IMR-90 (cell line): ENCODE results near the gene ATP8B4. TPM values are rescaled to one million over a fixed set of nuclear protein-coding genes. Genes with fewer than 3 reads are reported as not detected.
A peak's percentile ranks its signal among the peaks of the same experiment; 100 is the strongest.

Experiments used
- ATAC-seq: fragments of 200-7000 bp; cut with Tn5 transposase; 2 replicates; pipeline ENCODE4 v1.9.1; 2020; ENCODE audit warnings: low read depth, mild to moderate bottlenecking, moderate library complexity
- BruUV-seq: library from RNA; stranded (reverse); fragments of 400-500 nt; replicated peaks from 2 replicates; lab custom pipeline; 2021; lab: Mats Ljungman, UMichigan
- CTCF ChIA-PET: fragments of 300-600 bp; formaldehyde crosslinking; extraction: SDS; loops from one replicate; lab custom pipeline; 2021; ENCODE audit warnings: antibody characterized with exemption; lab: Yijun Ruan, JAX
- POLR2A ChIA-PET: fragments of 300-600 bp; sonication (Branson Sonifier 250); formaldehyde crosslinking; loops from one replicate; lab custom pipeline; 2022; ENCODE audit warnings: antibody characterized with exemption; ENCODE audit not compliant: unreplicated experiment; lab: Charles Lee
- DNase-seq: peaks from one replicate; pipeline ENCODE4 v3.0.0; 2013
- H2AFZ ChIP-seq: replicated peaks from 2 replicates; pipeline ENCODE3; 2013; ENCODE audit warnings: low read length, mild to moderate bottlenecking; ENCODE audit not compliant: poor library complexity
- H2AK5ac ChIP-seq: 2 replicates; pipeline ENCODE4 v1.6.1; 2013; ENCODE audit warnings: low read depth, low read length, inconsistent platforms
- H2AK9ac ChIP-seq: replicated peaks from 2 replicates; pipeline ENCODE3; 2013; ENCODE audit warnings: mild to moderate bottlenecking, low read depth, low read length, moderate library complexity; ENCODE audit not compliant: poor library complexity
- H2BK120ac ChIP-seq: 2 replicates; pipeline ENCODE4 v1.6.1; 2013; ENCODE audit warnings: low read depth, low read length, inconsistent platforms
- H2BK15ac ChIP-seq: 3 replicates; pipeline ENCODE4 v1.6.1; 2013; ENCODE audit warnings: low read depth, low read length, inconsistent platforms
- H2BK20ac ChIP-seq: 2 replicates; pipeline ENCODE4 v1.6.1; 2013; ENCODE audit warnings: low read depth, mild to moderate bottlenecking, inconsistent platforms, low read length, moderate library complexity
- H2BK5ac ChIP-seq: 2 replicates; pipeline ENCODE4 v1.6.1; 2013; ENCODE audit warnings: mild to moderate bottlenecking, low read depth, low read length, inconsistent platforms; ENCODE audit not compliant: poor library complexity, severe bottlenecking
- H3K14ac ChIP-seq: replicated peaks from 2 replicates; pipeline ENCODE4 v1.6.1; 2013; ENCODE audit warnings: low read depth, low read length, inconsistent platforms
- H3K18ac ChIP-seq: 2 replicates; pipeline ENCODE4 v1.6.1; 2013; ENCODE audit warnings: low read depth, low read length, control low read depth
- H3K23ac ChIP-seq: 2 replicates; pipeline ENCODE4 v1.6.1; 2013; ENCODE audit warnings: low read depth, low read length, inconsistent platforms
- H3K27ac ChIP-seq: 2 replicates; pipeline ENCODE4 v1.5.1; 2013; ENCODE audit warnings: mild to moderate bottlenecking, control low read depth, low read length; ENCODE audit not compliant: insufficient read depth
- H3K27me3 ChIP-seq: 2 replicates; pipeline ENCODE4 v1.6.1; 2013; ENCODE audit warnings: low read length; ENCODE audit not compliant: control insufficient read depth, insufficient read depth
- H3K36me3 ChIP-seq: 2 replicates; pipeline ENCODE4 v1.6.1; 2013; ENCODE audit warnings: low read length, mixed read lengths; ENCODE audit not compliant: control insufficient read depth, insufficient read depth
- H3K4ac ChIP-seq: 2 replicates; pipeline ENCODE4 v1.6.1; 2013; ENCODE audit warnings: low read depth, low read length, inconsistent platforms
- H3K4me1 ChIP-seq: 2 replicates; pipeline ENCODE4 v1.6.1; 2013; ENCODE audit warnings: low read length, mixed read lengths; ENCODE audit not compliant: control insufficient read depth, insufficient read depth
- H3K4me2 ChIP-seq: 2 replicates; pipeline ENCODE4 v1.6.1; 2013; ENCODE audit warnings: low read depth, mild to moderate bottlenecking, control low read depth, low read length, moderate library complexity
- H3K4me3 ChIP-seq: 2 replicates; pipeline ENCODE4 v1.5.1; 2013; ENCODE audit warnings: low read depth, mild to moderate bottlenecking, control low read depth, low read length, moderate library complexity; ENCODE audit not compliant: insufficient read depth
- H3K56ac ChIP-seq: 2 replicates; pipeline ENCODE4 v1.6.1; 2013; ENCODE audit warnings: low read length, inconsistent platforms; ENCODE audit not compliant: insufficient read depth; ENCODE audit errors: extremely low read depth
- H3K79me1 ChIP-seq, 2 experiments: 2 replicates each; pipeline ENCODE4 v1.6.1; 2013; ENCODE audit warnings: low read length in 2 of 2, inconsistent platforms in 1 of 2, low read depth in 1 of 2
- H3K9ac ChIP-seq: 2 replicates; pipeline ENCODE4 v1.6.1; 2013; ENCODE audit warnings: low read depth, low read length, control low read depth
- H3K9me1 ChIP-seq: 2 replicates; pipeline ENCODE4 v1.6.1; 2013; ENCODE audit warnings: low read length, inconsistent platforms; ENCODE audit not compliant: insufficient read depth
- H3K9me3 ChIP-seq: 2 replicates; pipeline ENCODE4 v1.6.1; 2013; ENCODE audit warnings: low read length; ENCODE audit not compliant: control insufficient read depth, insufficient read depth
- H4K20me1 ChIP-seq: 2 replicates; pipeline ENCODE4 v1.6.1; 2013; ENCODE audit warnings: low read length, inconsistent platforms; ENCODE audit not compliant: insufficient read depth
- H4K5ac ChIP-seq: 2 replicates; pipeline ENCODE4 v1.6.1; 2013; ENCODE audit warnings: mild to moderate bottlenecking, low read depth, low read length, control low read depth
- H4K8ac ChIP-seq, 2 experiments: 2 replicates each; pipeline ENCODE4 v1.6.1; 2013; ENCODE audit warnings: low read depth in 2 of 2, low read length in 2 of 2, control low read depth in 1 of 2, inconsistent platforms in 1 of 2
- H4K91ac ChIP-seq: 2 replicates; pipeline ENCODE4 v1.6.1; 2013; ENCODE audit warnings: low read depth, low read length, inconsistent platforms; ENCODE audit not compliant: insufficient read depth
- BHLHE40 ChIP-seq: fragments of 150-350 bp; IDR thresholded peaks from 2 replicates; pipeline ENCODE4 v1.6.1; 2016; ENCODE audit warnings: mild to moderate bottlenecking, low read depth, low read length
- CEBPB ChIP-seq: IDR thresholded peaks from 2 replicates; pipeline ENCODE4 v1.6.1; 2012; ENCODE audit warnings: low read depth, low read length, improper control_type of control experiment
- CHD1 ChIP-seq: IDR thresholded peaks from 2 replicates; pipeline ENCODE4 v1.6.1; 2012; ENCODE audit warnings: low read depth, low read length, improper control_type of control experiment
- MAFK ChIP-seq: IDR thresholded peaks from 2 replicates; pipeline ENCODE4 v1.6.1; 2012; ENCODE audit warnings: low read depth, low read length, improper control_type of control experiment
- MAZ ChIP-seq: IDR thresholded peaks from 2 replicates; pipeline ENCODE4 v1.6.1; 2012; ENCODE audit warnings: low read depth, mild to moderate bottlenecking, low read length, improper control_type of control experiment, moderate library complexity, borderline replicate concordance
- MXI1 ChIP-seq: IDR thresholded peaks from 2 replicates; pipeline ENCODE4 v1.6.1; 2012; ENCODE audit warnings: low read depth, mild to moderate bottlenecking, low read length, moderate library complexity, borderline replicate concordance
- NFE2L2 ChIP-seq: fragments of 150-350 bp; IDR thresholded peaks from 2 replicates; pipeline ENCODE4 v1.6.1; 2016; ENCODE audit warnings: low read depth, mild to moderate bottlenecking, low read length
- POLR2A ChIP-seq: IDR thresholded peaks from 2 replicates; pipeline ENCODE4 v1.6.1; 2012; ENCODE audit warnings: mild to moderate bottlenecking, low read depth, low read length
- RAD21 ChIP-seq: IDR thresholded peaks from 2 replicates; pipeline ENCODE4 v1.6.1; 2012; ENCODE audit warnings: low read length, improper control_type of control experiment
- RCOR1 ChIP-seq: IDR thresholded peaks from 2 replicates; pipeline ENCODE4 v1.6.1; 2012; ENCODE audit warnings: mild to moderate bottlenecking, low read length, improper control_type of control experiment; ENCODE audit not compliant: insufficient replicate concordance
- RFX5 ChIP-seq: IDR thresholded peaks from 2 replicates; pipeline ENCODE4 v1.8.0; 2012; ENCODE audit warnings: low read depth, mild to moderate bottlenecking, low read length, moderate library complexity
- SMC3 ChIP-seq: fragments of 150-350 bp; IDR thresholded peaks from 2 replicates; pipeline ENCODE4 v1.6.1; 2016; ENCODE audit warnings: low read depth, mild to moderate bottlenecking, antibody characterized with exemption, low read length, moderate library complexity
- USF2 ChIP-seq: fragments of 150-350 bp; IDR thresholded peaks from 2 replicates; pipeline ENCODE4 v1.6.1; 2017; ENCODE audit warnings: mild to moderate bottlenecking, antibody characterized with exemption, low read length, low read depth
- dilution Hi-C: fragments of 300-500 bp; cut with HindIII; formaldehyde crosslinking; loops from one replicate; pipeline ENCODE4 v1.14.3; 2018; ENCODE audit warnings: low sequenced_read_pairs; ENCODE audit not compliant: unreplicated experiment
- in situ Hi-C: fragments of 300-500 bp; cut with MboI; formaldehyde crosslinking; loops from 3 replicates; pipeline ENCODE4 v1.14.3; 2019; ENCODE audit warnings: low sequenced_read_pairs, inconsistent platforms, mixed read lengths
- intact Hi-C: fragments of 100-400 bp; cut with micrococcal nuclease; formaldehyde crosslinking; loops from 2 replicates; pipeline ENCODE4 v1.10.0; 2022
- polyA plus RNA-seq, 3 experiments: library from polyadenylated mRNA; depleted of rRNA; stranded (reverse); fragments of >200 nt; gene quantifications; 2 replicates each; pipeline ENCODE4 v1.2.3, GENCODE V29; 2012; ENCODE audit warnings: low replicate concordance in 1 of 3
- total RNA-seq: library from RNA; depleted of rRNA; stranded (reverse); fragments of >200 nt; gene quantifications from 2 replicates; pipeline ENCODE4 v1.2.3, GENCODE V29; 2012
- TF ChIP-seq, protein P1 (sequence below): fragments of 150-350 bp; IDR thresholded peaks from 2 replicates; pipeline ENCODE4 v1.6.1; 2016; ENCODE audit warnings: low read depth, mild to moderate bottlenecking, low read length, moderate library complexity, borderline replicate concordance
- TF ChIP-seq, protein P2 (sequence below): conservative IDR thresholded peaks from 2 replicates; pipeline ENCODE4 v1.5.1; 2012; ENCODE audit warnings: mild to moderate bottlenecking, low read depth, low read length, improper control_type of control experiment

Gene ATP8B4
- total and polyA plus RNA-seq, 2 of the 4 experiments (the other 2 are of a cell fraction) = 0.12 to 0.54 TPM

GRCh38 chr15:49824775-49825099 lies 294.3 kb downstream of the ATP8B4 start:
- Histone ChIP-seq H3K27me3 (no peaks in the 10 kb centered on the region), H2BK120ac (no peak overlapping the region), H2AK5ac (no peak overlapping the region), H2BK15ac (0 out of 3 replicates have a peak overlapping the region, but pooled peaks have one; percentile 2), H4K20me1 (no peaks in the 10 kb centered on the region), H3K9me1 (peaks cover 3% of the 10 kb centered on the region), H3K36me3 (no peaks in the 10 kb centered on the region), H3K27ac (no peak overlapping the region), H2BK20ac (no peak overlapping the region), H3K4me1 (peaks cover 4% of the 10 kb centered on the region), H3K4ac (no peak overlapping the region), H2AK9ac (no peak overlapping the region), H2AFZ (no peak overlapping the region), H3K9me3 (peaks cover 2% of the 10 kb centered on the region; the same call in 1 of the 2 replicates), H3K4me2 (no peak overlapping the region), H3K9ac (no peak overlapping the region), H2BK5ac (no peak overlapping the region), H3K14ac (0 out of 2 replicates have a peak overlapping the region, but pooled peaks have one; percentile 8), H3K4me3 (no peak overlapping the region), H3K23ac (no peak overlapping the region), H3K79me1 (no peaks in the 10 kb centered on the region), H4K91ac (no peak overlapping the region), H3K56ac (no peak overlapping the region), H3K18ac (peak overlapping the region; percentile 69; the same call in 1 of the 2 replicates), H4K8ac (no peak overlapping the region), H4K5ac (peak overlapping the region; percentile 59; the same call in 1 of the 2 replicates)
- DNase-seq = no peak
- in situ Hi-C loops = no loop called here
- no peak for ATAC-seq
- TF ChIP-seq CHD1 (no peak), RAD21 (no peak), MXI1 (no peak), POLR2A (no peak), RFX5 (no peak), SMC3 (no peak), CEBPB (no peak), MAFK (no peak), BHLHE40 (no peak), MAZ (no peak), NFE2L2 (no peak), USF2 (no peak), RCOR1 (no peak)
- TF ChIP-seq, protein P1, sequence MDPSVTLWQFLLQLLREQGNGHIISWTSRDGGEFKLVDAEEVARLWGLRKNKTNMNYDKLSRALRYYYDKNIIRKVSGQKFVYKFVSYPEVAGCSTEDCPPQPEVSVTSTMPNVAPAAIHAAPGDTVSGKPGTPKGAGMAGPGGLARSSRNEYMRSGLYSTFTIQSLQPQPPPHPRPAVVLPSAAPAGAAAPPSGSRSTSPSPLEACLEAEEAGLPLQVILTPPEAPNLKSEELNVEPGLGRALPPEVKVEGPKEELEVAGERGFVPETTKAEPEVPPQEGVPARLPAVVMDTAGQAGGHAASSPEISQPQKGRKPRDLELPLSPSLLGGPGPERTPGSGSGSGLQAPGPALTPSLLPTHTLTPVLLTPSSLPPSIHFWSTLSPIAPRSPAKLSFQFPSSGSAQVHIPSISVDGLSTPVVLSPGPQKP = no peak
- TF ChIP-seq, protein P2, sequence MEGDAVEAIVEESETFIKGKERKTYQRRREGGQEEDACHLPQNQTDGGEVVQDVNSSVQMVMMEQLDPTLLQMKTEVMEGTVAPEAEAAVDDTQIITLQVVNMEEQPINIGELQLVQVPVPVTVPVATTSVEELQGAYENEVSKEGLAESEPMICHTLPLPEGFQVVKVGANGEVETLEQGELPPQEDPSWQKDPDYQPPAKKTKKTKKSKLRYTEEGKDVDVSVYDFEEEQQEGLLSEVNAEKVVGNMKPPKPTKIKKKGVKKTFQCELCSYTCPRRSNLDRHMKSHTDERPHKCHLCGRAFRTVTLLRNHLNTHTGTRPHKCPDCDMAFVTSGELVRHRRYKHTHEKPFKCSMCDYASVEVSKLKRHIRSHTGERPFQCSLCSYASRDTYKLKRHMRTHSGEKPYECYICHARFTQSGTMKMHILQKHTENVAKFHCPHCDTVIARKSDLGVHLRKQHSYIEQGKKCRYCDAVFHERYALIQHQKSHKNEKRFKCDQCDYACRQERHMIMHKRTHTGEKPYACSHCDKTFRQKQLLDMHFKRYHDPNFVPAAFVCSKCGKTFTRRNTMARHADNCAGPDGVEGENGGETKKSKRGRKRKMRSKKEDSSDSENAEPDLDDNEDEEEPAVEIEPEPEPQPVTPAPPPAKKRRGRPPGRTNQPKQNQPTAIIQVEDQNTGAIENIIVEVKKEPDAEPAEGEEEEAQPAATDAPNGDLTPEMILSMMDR = no peak
- dilution Hi-C loops = no loop called here
- intact Hi-C loops = no loop called here
- ChIA-PET POLR2A (no interaction called here), CTCF (no interaction called here)
- BruUV-seq = no TSS peak
